Common myeloid progenitor, CD34-positive (primary cell): ENCODE results near the gene TMEM240.
"Not testable (repeated sequence)": the region's sequence is repeated elsewhere in the genome, so short reads cannot be mapped to it uniquely, and the experiment has no call there.

Experiments
- CTCF ChIA-PET: fragments of 350-600 bp; sonication (Branson Sonifier 250); formaldehyde crosslinking; loops from one replicate; lab custom pipeline; 2021; ENCODE audit warnings: antibody characterized with exemption; lab: Charles Lee
- POLR2A ChIA-PET: fragments of 350-600 bp; sonication (Branson Sonifier 250); formaldehyde crosslinking; loops from one replicate; lab custom pipeline; 2021; ENCODE audit warnings: antibody characterized with exemption; lab: Charles Lee
- DNase-seq, 3 donors: peaks; one replicate each; pipeline versions ENCODE4 v3.0.0 to v3.0.0-alpha.2; 2013
- H3K27ac ChIP-seq, 2 experiments: 1 replicate in 1 of 2; 2 replicates in 1 of 2; pipeline ENCODE4 v1.7.0; 2013; ENCODE audit warnings: inconsistent platforms in 2 of 2, low read length in 2 of 2, mild to moderate bottlenecking in 2 of 2, low read depth in 1 of 2, moderate library complexity in 1 of 2; ENCODE audit not compliant: severe bottlenecking in 2 of 2, insufficient read depth in 1 of 2, poor library complexity in 1 of 2
- H3K27me3 ChIP-seq, 5 experiments: replicated peaks in 2 of 5; 1 replicate in 3 of 5; 2 replicates in 2 of 5; pipeline versions ENCODE4 v1.6.1 to v1.7.0; 2013; ENCODE audit warnings: low read length in 4 of 5, mild to moderate bottlenecking in 2 of 5, moderate library complexity in 2 of 5, inconsistent platforms in 1 of 5; ENCODE audit not compliant: insufficient read depth in 5 of 5, control insufficient read depth in 4 of 5
- H3K36me3 ChIP-seq, 4 experiments: 1 replicate in 2 of 4; 2 replicates in 2 of 4; pipeline versions ENCODE4 v1.6.1 to v1.7.0; 2013; ENCODE audit warnings: low read length in 3 of 4, control low read depth in 1 of 4, mild to moderate bottlenecking in 1 of 4; ENCODE audit not compliant: control insufficient read depth in 4 of 4, insufficient read depth in 4 of 4
- H3K4me1 ChIP-seq, 4 experiments: 1 replicate in 3 of 4; 2 replicates in 1 of 4; pipeline versions ENCODE4 v1.6.1 to v1.7.1; 2013; ENCODE audit warnings: low read length in 3 of 4, mild to moderate bottlenecking in 3 of 4, control low read depth in 1 of 4, inconsistent platforms in 1 of 4, moderate library complexity in 1 of 4; ENCODE audit not compliant: control insufficient read depth in 4 of 4, insufficient read depth in 4 of 4; ENCODE audit errors: control extremely low read depth in 1 of 4
- H3K4me3 ChIP-seq, 7 experiments: 1 replicate in 4 of 7; 2 replicates in 3 of 7; pipeline versions ENCODE4 v1.5.1 to v1.7.0; 2013; ENCODE audit warnings: mild to moderate bottlenecking in 7 of 7, low read length in 6 of 7, moderate library complexity in 6 of 7, inconsistent platforms in 2 of 7, low read depth in 2 of 7, control low read depth in 1 of 7; ENCODE audit not compliant: insufficient read depth in 4 of 7, control insufficient read depth in 1 of 7; ENCODE audit errors: extremely low read depth in 1 of 7
- H3K9me3 ChIP-seq, 5 experiments: 1 replicate in 4 of 5; 2 replicates in 1 of 5; pipeline versions ENCODE4 v1.6.1 to v1.7.1; 2013; ENCODE audit warnings: low read length in 4 of 5, mild to moderate bottlenecking in 2 of 5, inconsistent platforms in 1 of 5, low read depth in 1 of 5, moderate library complexity in 1 of 5; ENCODE audit not compliant: control insufficient read depth in 4 of 5, insufficient read depth in 2 of 5; ENCODE audit errors: control extremely low read depth in 1 of 5
- WGBS: methylation state at CpG from one replicate; pipeline ENCODE4 v1.1.5; 2013; ENCODE audit not compliant: insufficient coverage; 5-methylcytosine and 5-hydroxymethylcytosine counted together

Gene TMEM240

DNA sequence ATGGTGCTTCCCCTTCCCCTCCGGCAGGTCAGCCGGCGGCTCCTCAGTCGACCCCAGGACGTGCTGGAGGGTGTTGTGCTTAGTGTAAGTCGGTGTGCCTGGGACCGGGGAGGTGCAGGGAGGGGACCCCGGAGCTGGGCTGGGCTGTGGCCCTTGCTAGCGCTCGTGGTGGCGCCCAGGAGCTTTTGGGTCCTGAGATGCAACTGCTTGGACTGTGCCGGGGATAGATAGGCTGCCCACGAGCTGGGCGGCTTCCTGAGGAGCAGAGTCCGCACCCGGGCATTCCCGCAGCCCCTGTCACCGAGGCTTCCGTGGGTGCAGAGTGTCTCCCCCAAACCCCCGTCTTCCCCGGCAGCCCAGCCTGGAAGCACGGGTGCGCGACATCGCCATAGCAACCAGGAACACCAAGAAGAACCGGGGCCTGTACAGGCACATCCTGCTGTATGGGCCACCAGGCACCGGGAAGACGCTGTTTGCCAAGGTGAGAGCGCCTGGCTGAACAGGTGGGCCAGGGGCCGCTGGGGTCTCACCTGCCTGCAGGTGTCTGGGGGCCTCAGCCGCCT lies 54.6 kb downstream of the TMEM240 start:
- H3K4me3 ChIP-seq, H3K27me3 ChIP-seq, POLR2A ChIA-PET, H3K4me1 ChIP-seq, CTCF ChIA-PET, H3K9me3 ChIP-seq, DNase-seq, H3K27ac ChIP-seq: not testable (repeated sequence)
- H3K36me3 ChIP-seq = peaks cover 4 to 65% (median 46%) of the 10 kb centered on the region in 4 experiments
- 94% methylated on average over 23 of the region's 31 CpGs for WGBS

DNA sequence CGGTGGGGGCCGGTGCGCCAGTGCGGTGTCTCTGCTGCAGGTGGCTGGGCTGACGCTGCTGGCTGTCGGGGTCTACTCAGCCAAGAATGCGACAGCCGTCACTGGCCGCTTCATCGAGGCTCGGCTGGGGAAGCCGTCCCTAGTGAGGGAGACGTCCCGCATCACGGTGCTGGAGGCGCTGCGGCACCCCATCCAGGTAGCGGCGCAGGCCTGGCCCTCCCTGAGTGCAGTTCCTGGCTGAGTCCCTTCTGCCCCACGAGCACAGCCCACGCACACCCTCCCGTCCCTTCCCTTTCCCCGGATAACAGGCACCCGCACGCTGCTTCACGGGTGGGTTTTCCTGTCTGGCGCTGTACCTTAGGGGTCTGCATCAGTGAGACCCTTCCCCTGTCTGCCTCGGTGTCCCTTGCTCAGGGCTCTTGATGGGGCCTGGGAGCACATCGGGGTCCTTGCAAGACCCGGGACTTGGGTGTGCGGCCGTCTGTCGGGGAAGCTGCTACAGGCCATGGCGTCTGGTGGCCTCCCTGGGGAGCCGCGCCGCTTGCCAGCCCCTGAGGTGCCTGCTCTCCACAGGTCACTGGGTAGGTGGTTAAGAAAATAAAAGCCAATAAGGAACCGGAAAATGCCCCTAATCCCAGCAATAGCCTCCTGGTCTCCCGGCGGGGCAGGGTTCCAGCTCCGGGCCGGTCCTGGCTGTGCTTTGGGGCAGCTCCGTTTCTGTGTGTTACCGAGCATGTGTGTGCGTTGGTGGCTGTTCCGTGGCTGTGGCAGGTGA lies 55.3 kb downstream of the TMEM240 start:
- peaks cover 4 to 63% (median 43%) of the 10 kb centered on the region in 4 experiments for H3K36me3 ChIP-seq
- H3K9me3 ChIP-seq, H3K4me1 ChIP-seq, CTCF ChIA-PET, DNase-seq, H3K27ac ChIP-seq, H3K4me3 ChIP-seq, POLR2A ChIA-PET, H3K27me3 ChIP-seq: not testable (repeated sequence)
- 100% methylated on average over 1 of the region's 46 CpGs for WGBS
